Measurements from ENCODE around the gene RASAL1.

RASAL1 gene

GRCh38 chr12:113056381-113056630 is 79.3 kb downstream of the RASAL1 start:
- Histone ChIP-seq H4K20me1 (ENCODE audit: insufficient read depth, low read length) (no peaks in the 10 kb centered on the region), H3K9me3 (ENCODE audit: low read length) (no peaks in the 10 kb centered on the region), H3K4me1 (ENCODE audit: insufficient read depth, low read length, severe bottlenecking) (peaks cover 73% of the 10 kb centered on the region), H3K36me3 (ENCODE audit: insufficient read depth, low read length) (peaks cover 44% of the 10 kb centered on the region), H3K9me2 (ENCODE audit: low read depth, low read length) (no peaks in the 10 kb centered on the region), H2AFZ (ENCODE audit: low read length) (no peak overlapping the region), H3K79me2 (ENCODE audit: insufficient read depth, low read length) (peaks cover 56% of the 10 kb centered on the region), H3K9ac (ENCODE audit: low read length) (peak overlapping the region; percentile 85), H3K4me2 (ENCODE audit: low read length) (peak overlapping the region; percentile 97), H3F3A (ENCODE audit: insufficient read depth, low read length) (peaks cover 6% of the 10 kb centered on the region; the same call in 1 of the 2 replicates), H3K27ac (ENCODE audit: low read depth, low read length, poor library complexity, severe bottlenecking) (peak overlapping the region; percentile 99), H3K4me3 (ENCODE audit: low read depth, low read length, poor library complexity, severe bottlenecking) (peak overlapping the region; percentile 73), H3K27me3 (ENCODE audit: insufficient read depth, low read length) (no peaks in the 10 kb centered on the region)
- TF ChIP-seq CTCF (IDR thresholded peaks at IDR 0.05; ENCODE audit: low read length) (no peak), EZH2 (IDR thresholded peaks at IDR 0.05; ENCODE audit: borderline replicate concordance, low read length) (no peak)

- Histone ChIP-seq H3K9ac (ENCODE audit: low read length) (peak overlapping the region; percentile 85), H3K27ac (ENCODE audit: low read depth, low read length, poor library complexity, severe bottlenecking) (peak overlapping the region; percentile 99), H2AFZ (ENCODE audit: low read length) (no peak overlapping the region), H3K9me2 (ENCODE audit: low read depth, low read length) (no peaks in the 10 kb centered on the region), H3F3A (ENCODE audit: insufficient read depth, low read length) (peaks cover 11% of the 10 kb centered on the region; the same call in 1 of the 2 replicates), H3K4me2 (ENCODE audit: low read length) (peak overlapping the region; percentile 97), H4K20me1 (ENCODE audit: insufficient read depth, low read length) (no peaks in the 10 kb centered on the region), H3K27me3 (ENCODE audit: insufficient read depth, low read length) (no peaks in the 10 kb centered on the region), H3K4me1 (ENCODE audit: insufficient read depth, low read length, severe bottlenecking) (peaks cover 73% of the 10 kb centered on the region), H3K36me3 (ENCODE audit: insufficient read depth, low read length) (peaks cover 39% of the 10 kb centered on the region), H3K79me2 (ENCODE audit: insufficient read depth, low read length) (peaks cover 51% of the 10 kb centered on the region), H3K4me3 (ENCODE audit: low read depth, low read length, poor library complexity, severe bottlenecking) (peak overlapping the region; percentile 73), H3K9me3 (ENCODE audit: low read length) (no peaks in the 10 kb centered on the region)
- TF ChIP-seq EZH2 (IDR thresholded peaks at IDR 0.05; ENCODE audit: borderline replicate concordance, low read length) (no peak), CTCF (IDR thresholded peaks at IDR 0.05; ENCODE audit: low read length) (no peak)
Observed at GRCh38 chr12:113055594-113056380, 79.8 kb downstream of the RASAL1 start.

- H3F3A ChIP-seq (ENCODE audit: insufficient read depth, low read length), result peaks cover 13% of the 10 kb centered on the region; the same call in 1 of the 2 replicates
- peak overlapping the region; percentile 73 for H3K4me3 ChIP-seq (ENCODE audit: low read depth, low read length, poor library complexity, severe bottlenecking)
- no peaks in the 10 kb centered on the region for H3K9me2 ChIP-seq (ENCODE audit: low read depth, low read length)
- TF ChIP-seq CTCF (IDR thresholded peaks at IDR 0.05; ENCODE audit: low read length), result no peak
- TF ChIP-seq EZH2 (IDR thresholded peaks at IDR 0.05; ENCODE audit: borderline replicate concordance, low read length), result no peak
- no peaks in the 10 kb centered on the region for H3K9me3 ChIP-seq (ENCODE audit: low read length)
- peak overlapping the region; percentile 99 for H3K27ac ChIP-seq (ENCODE audit: low read depth, low read length, poor library complexity, severe bottlenecking)
- H3K79me2 ChIP-seq (ENCODE audit: insufficient read depth, low read length), result peaks cover 43% of the 10 kb centered on the region
- no peaks in the 10 kb centered on the region for H4K20me1 ChIP-seq (ENCODE audit: insufficient read depth, low read length)
- peaks cover 73% of the 10 kb centered on the region for H3K4me1 ChIP-seq (ENCODE audit: insufficient read depth, low read length, severe bottlenecking)
- peaks cover 31% of the 10 kb centered on the region for H3K36me3 ChIP-seq (ENCODE audit: insufficient read depth, low read length)
- peak overlapping the region; percentile 85 for H3K9ac ChIP-seq (ENCODE audit: low read length)
- no peak overlapping the region for H2AFZ ChIP-seq (ENCODE audit: low read length)
- H3K4me2 ChIP-seq (ENCODE audit: low read length), result peak overlapping the region; percentile 97
- H3K27me3 ChIP-seq (ENCODE audit: insufficient read depth, low read length), result no peaks in the 10 kb centered on the region
Observed at GRCh38 chr12:113054948-113055486, 80.5 kb downstream of the RASAL1 start.
